Activated T-cell treated with anti-CD3 and anti-CD28 coated beads, Interleukin-2, amount 50 U/mL, for 72 hours (primary cell): ENCODE data around the gene CDC42EP4. TPM values are rescaled to one million over a fixed set of nuclear protein-coding genes. Genes with fewer than 3 reads are reported as not detected.

ENCODE experiments used
- ATAC-seq, 2 donors: fragments of 150-1000 bp; cut with Tn5 transposase; replicated peaks in 1 of 2; 2 replicates each; pipeline ENCODE4 v1.10.0; 2021; ENCODE audit warnings: moderate library complexity in 2 of 2, mild to moderate bottlenecking in 1 of 2
- DNase-seq, 2 donors: peaks; one replicate each; pipeline ENCODE4 v3.0.0; 2021 to 2022; ENCODE audit warnings: mixed read lengths in 1 of 2
- H3K27ac Mint-ChIP-seq: one replicate; pipeline ENCODE4 v1.8.0; 2022; ENCODE audit warnings: mild to moderate bottlenecking, moderate library complexity, mixed read lengths
- H3K27me3 Mint-ChIP-seq: one replicate; pipeline ENCODE4 v1.8.0; 2022; ENCODE audit warnings: low read depth, mixed read lengths
- H3K36me3 Mint-ChIP-seq, 2 donors: one replicate each; pipeline ENCODE4 v1.8.0; 2022; ENCODE audit warnings: mixed read lengths in 2 of 2, mild to moderate bottlenecking in 1 of 2; ENCODE audit not compliant: insufficient read depth in 2 of 2
- H3K4me1 Mint-ChIP-seq: one replicate; pipeline ENCODE4 v1.8.0; 2022; ENCODE audit warnings: low read depth, mixed read lengths
- H3K4me3 Mint-ChIP-seq, 2 donors: one replicate each; pipeline ENCODE4 v1.8.0; 2022; ENCODE audit warnings: mild to moderate bottlenecking in 2 of 2, mixed read lengths in 2 of 2, moderate library complexity in 2 of 2
- H3K9me3 Mint-ChIP-seq, 2 donors: one replicate each; pipeline ENCODE4 v1.8.0; 2022; ENCODE audit warnings: mixed read lengths in 2 of 2
- total RNA-seq, 2 donors: library from RNA; stranded (reverse); gene quantifications; one replicate each; pipeline ENCODE4 v1.2.3, GENCODE V29; 2022

The CDC42EP4 gene
- total RNA-seq, 2 donors from 2014 or later = 1.6 to 3.2 TPM

DNA sequence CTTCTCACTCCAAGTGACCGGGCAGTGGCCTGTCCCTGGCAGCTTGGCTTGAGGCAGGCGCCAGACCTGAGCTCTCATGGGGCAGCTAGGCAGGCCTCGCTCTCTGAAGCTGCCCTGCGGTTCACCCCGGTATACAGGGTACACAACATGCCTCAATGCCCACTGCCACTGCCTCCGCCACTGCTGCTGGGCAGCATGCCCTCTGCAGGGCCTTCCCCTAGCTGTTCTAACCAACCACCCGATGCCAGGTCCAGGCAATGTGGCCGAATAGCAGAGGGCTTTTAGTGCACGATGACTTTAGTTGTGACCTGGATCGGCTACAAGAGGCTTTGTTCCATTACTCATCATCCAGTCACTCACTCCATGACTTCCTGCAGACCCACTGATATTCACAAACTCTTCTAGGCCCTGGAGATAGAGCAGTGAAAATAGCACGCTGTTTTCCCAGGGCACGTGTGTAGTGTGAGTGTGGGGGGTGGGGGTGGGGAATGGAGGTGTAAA lies 19.7 kb downstream of the CDC42EP4 start:
- H3K27me3 Mint-ChIP-seq = peaks cover 5% of the 10 kb centered on the region
- DNase-seq (no peak), ATAC-seq (no peak)
- no peaks in the 10 kb centered on the region for H3K9me3 Mint-ChIP-seq
- H3K4me1 Mint-ChIP-seq = peaks cover 25% of the 10 kb centered on the region
- H3K27ac Mint-ChIP-seq = no peak overlapping the region
- H3K4me3 Mint-ChIP-seq = no peak overlapping the region
- H3K36me3 Mint-ChIP-seq = no peaks in the 10 kb centered on the region

DNA sequence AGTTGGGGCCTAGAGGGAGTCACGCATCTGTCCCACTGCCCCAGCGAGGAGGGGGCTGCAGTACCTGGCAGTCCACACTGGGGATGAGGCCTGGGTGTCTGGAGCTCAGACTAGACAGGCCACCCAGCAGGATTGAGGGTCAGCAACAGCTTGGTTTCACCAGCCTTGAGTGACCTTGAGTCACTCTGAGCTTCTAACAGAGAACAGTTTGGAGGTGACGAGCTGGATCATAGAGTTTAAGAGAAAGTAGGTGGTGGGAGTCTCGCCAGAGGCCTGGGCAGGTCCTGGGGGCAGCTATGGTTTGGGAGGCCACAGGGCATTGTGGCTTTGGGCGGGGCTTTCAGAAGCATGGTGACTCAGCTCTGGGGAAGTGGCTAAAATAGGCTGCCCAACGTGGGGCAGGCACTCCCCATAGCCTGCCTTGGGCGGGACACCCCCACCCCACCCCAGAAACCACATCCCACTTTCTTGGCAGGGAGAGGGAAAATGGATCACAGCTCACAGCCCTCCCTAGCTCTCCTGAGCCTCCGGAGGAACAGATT lies 20.5 kb downstream of the CDC42EP4 start:
- peaks cover 25% of the 10 kb centered on the region for H3K4me1 Mint-ChIP-seq
- peak; percentile 12 to 17 for DNase-seq
- peak; percentile 51 to 65 for ATAC-seq
- H3K4me3 Mint-ChIP-seq = no peak overlapping the region
- H3K27me3 Mint-ChIP-seq = peaks cover 5% of the 10 kb centered on the region
- H3K36me3 Mint-ChIP-seq = no peaks in the 10 kb centered on the region
- H3K27ac Mint-ChIP-seq = no peak overlapping the region
- no peaks in the 10 kb centered on the region for H3K9me3 Mint-ChIP-seq

GRCh38 chr17:73290399-73291259 lies 21.2 kb downstream of the CDC42EP4 start:
- no peaks in the 10 kb centered on the region for H3K36me3 Mint-ChIP-seq
- no peak overlapping the region for H3K27ac Mint-ChIP-seq
- DNase-seq (no peak), ATAC-seq (no peak)
- no peaks in the 10 kb centered on the region for H3K9me3 Mint-ChIP-seq
- H3K4me3 Mint-ChIP-seq = no peak overlapping the region
- H3K27me3 Mint-ChIP-seq = peaks cover 5% of the 10 kb centered on the region
- peaks cover 25% of the 10 kb centered on the region for H3K4me1 Mint-ChIP-seq

- H3K36me3 Mint-ChIP-seq = no peaks in the 10 kb centered on the region
- DNase-seq (no peak), ATAC-seq (no peak)
- H3K27me3 Mint-ChIP-seq = peaks cover 5% of the 10 kb centered on the region
- no peaks in the 10 kb centered on the region for H3K9me3 Mint-ChIP-seq
- no peak overlapping the region for H3K4me3 Mint-ChIP-seq
- no peak overlapping the region for H3K27ac Mint-ChIP-seq
- peaks cover 25% of the 10 kb centered on the region for H3K4me1 Mint-ChIP-seq
These were observed 22.1 kb downstream of the CDC42EP4 start for GRCh38 chr17:73289549-73290254.

DNA sequence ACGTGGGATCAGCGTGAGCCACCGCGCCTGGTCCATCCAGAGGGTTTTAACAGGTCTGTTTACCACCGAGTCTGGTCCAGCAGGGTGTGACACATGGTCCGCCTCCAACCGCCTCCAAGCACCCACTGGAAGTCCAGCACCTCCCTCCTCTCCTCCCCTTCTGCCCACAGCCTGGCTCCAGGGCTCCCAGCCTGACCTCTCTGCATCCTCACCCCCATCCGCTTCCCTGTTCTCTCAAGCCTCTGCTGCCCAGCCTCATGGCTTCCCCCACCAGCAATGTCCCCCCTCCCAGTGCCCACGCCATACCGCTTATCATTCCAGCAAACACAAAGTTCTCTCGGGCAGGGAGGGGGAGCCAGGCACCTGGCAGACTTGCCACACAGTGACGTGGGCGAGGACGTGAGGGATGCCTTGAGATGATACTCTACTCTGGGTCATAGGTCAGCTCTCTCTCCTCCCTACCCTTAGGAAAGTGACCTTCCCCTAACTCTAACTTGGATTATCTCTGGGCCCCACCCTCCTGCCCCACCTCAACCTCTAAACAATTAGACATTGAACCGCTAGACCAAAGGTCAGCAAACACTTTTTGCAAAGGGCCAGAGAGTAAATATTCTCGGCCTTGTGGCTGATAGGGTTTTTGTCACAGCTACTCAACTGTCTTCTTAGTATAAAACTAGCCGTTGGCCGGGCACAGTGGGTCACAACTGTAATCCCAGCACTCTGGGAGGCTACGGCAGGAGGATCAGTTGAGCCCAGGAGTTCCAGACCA lies 23.1 kb downstream of the CDC42EP4 start:
- H3K27ac Mint-ChIP-seq = no peak overlapping the region
- H3K9me3 Mint-ChIP-seq = no peaks in the 10 kb centered on the region
- DNase-seq (no peak), ATAC-seq (no peak)
- no peak overlapping the region for H3K4me3 Mint-ChIP-seq
- H3K27me3 Mint-ChIP-seq = peaks cover 5% of the 10 kb centered on the region
- H3K36me3 Mint-ChIP-seq = no peaks in the 10 kb centered on the region
- H3K4me1 Mint-ChIP-seq = peaks cover 25% of the 10 kb centered on the region

DNA sequence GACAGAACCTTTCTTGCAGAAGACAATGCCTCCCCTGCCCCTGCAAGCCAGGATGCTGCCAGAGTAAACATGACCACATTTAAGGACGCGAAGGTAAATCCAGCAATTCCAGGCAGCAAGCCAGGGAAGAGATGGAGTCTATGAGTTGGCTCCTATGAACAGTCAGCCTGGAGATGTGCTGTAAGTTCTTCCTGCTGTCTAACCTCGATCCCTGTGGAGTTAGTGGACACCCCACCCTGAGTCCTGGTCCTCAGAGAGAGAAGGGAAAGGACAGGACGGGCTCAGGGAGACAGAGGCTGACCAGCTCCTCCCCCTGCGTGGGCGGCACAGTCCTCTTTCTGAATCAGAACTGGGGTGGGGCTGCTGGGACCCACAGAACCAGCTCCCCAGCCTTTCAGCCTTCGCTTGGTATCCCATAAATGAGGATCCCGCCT lies 24.9 kb downstream of the CDC42EP4 start:
- H3K9me3 Mint-ChIP-seq = no peaks in the 10 kb centered on the region
- ATAC-seq = no peak
- no peak overlapping the region for H3K4me3 Mint-ChIP-seq
- no peak for DNase-seq
- peaks cover 5% of the 10 kb centered on the region for H3K27me3 Mint-ChIP-seq
- H3K27ac Mint-ChIP-seq = no peak overlapping the region
- H3K36me3 Mint-ChIP-seq = no peaks in the 10 kb centered on the region
- peaks cover 24% of the 10 kb centered on the region for H3K4me1 Mint-ChIP-seq

- peaks cover 17% of the 10 kb centered on the region for H3K4me1 Mint-ChIP-seq
- H3K9me3 Mint-ChIP-seq = no peaks in the 10 kb centered on the region
- H3K4me3 Mint-ChIP-seq = no peak overlapping the region
- no peaks in the 10 kb centered on the region for H3K36me3 Mint-ChIP-seq
- H3K27me3 Mint-ChIP-seq = peaks cover 5% of the 10 kb centered on the region
- no peak overlapping the region for H3K27ac Mint-ChIP-seq
- no peak for ATAC-seq
- DNase-seq = no peak
These were observed 25.6 kb downstream of the CDC42EP4 start for GRCh38 chr17:73285916-73286862.

DNA sequence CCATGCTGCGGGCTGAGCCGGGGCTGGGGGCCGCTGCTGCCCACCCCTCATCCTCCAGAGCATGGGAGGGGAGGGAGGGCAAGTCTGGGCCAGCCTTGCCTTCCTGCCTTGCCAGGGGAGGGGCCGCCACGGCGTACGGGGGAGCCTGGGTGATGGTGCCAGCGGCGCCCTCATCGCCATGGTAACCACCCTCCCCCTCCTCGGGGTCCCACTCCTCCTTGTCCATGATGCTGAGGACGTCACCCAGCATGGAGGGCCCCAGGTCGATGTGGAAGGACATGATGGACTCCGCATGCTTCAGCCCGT lies 26.2 kb downstream of the CDC42EP4 start:
- no peak overlapping the region for H3K4me3 Mint-ChIP-seq
- H3K9me3 Mint-ChIP-seq = no peaks in the 10 kb centered on the region
- H3K4me1 Mint-ChIP-seq = peaks cover 11% of the 10 kb centered on the region
- peaks cover 5% of the 10 kb centered on the region for H3K27me3 Mint-ChIP-seq
- ATAC-seq (no peak), DNase-seq (no peak)
- no peaks in the 10 kb centered on the region for H3K36me3 Mint-ChIP-seq
- H3K27ac Mint-ChIP-seq = no peak overlapping the region

GRCh38 chr17:73284906-73285602 lies 26.7 kb downstream of the CDC42EP4 start:
- no peak overlapping the region for H3K27ac Mint-ChIP-seq
- H3K27me3 Mint-ChIP-seq = no peaks in the 10 kb centered on the region
- ATAC-seq (no peak), DNase-seq (no peak)
- H3K9me3 Mint-ChIP-seq = no peaks in the 10 kb centered on the region
- peaks cover 6% of the 10 kb centered on the region for H3K4me1 Mint-ChIP-seq
- no peak overlapping the region for H3K4me3 Mint-ChIP-seq
- H3K36me3 Mint-ChIP-seq = no peaks in the 10 kb centered on the region

DNA sequence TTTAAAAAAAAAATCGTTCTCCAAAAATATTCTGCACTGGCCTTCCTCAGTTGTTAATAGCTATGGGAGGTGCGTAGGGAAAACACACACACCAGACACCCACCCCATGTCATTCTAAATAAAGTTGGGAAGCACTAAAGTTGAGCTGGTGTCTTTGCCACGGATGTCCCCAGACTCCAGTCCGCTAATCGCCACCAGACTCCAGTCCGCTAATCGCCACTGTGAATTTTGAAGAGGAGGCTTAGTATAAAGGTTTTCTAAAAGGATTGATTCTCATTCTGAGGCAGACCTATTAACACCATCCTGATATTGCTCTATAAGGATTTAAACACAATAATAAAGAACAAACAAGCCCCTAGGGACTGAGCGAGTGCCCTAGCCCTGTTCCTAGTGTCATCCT lies 27.4 kb downstream of the CDC42EP4 start:
- Mint-ChIP-seq H3K4me1 (no peaks in the 10 kb centered on the region), H3K27me3 (no peaks in the 10 kb centered on the region), H3K4me3 (no peak overlapping the region), H3K36me3 (no peaks in the 10 kb centered on the region), H3K9me3 (no peaks in the 10 kb centered on the region), H3K27ac (no peak overlapping the region)
- no peak for DNase-seq
- ATAC-seq = no peak

GRCh38 chr17:73283841-73284282 lies 27.9 kb downstream of the CDC42EP4 start:
- no peaks in the 10 kb centered on the region for H3K9me3 Mint-ChIP-seq
- no peaks in the 10 kb centered on the region for H3K36me3 Mint-ChIP-seq
- H3K4me3 Mint-ChIP-seq = no peak overlapping the region
- ATAC-seq (no peak), DNase-seq (no peak)
- no peaks in the 10 kb centered on the region for H3K4me1 Mint-ChIP-seq
- no peaks in the 10 kb centered on the region for H3K27me3 Mint-ChIP-seq
- no peak overlapping the region for H3K27ac Mint-ChIP-seq
